Endothelial cell of umbilical vein (primary cell): ENCODE results near the gene KISS1R. TPM values are rescaled to one million over a fixed set of nuclear protein-coding genes. Genes with fewer than 3 reads are reported as not detected.

Source experiments
- BruUV-seq: library from RNA; stranded (reverse); fragments of 400-500 nt; replicated peaks from 2 replicates; lab custom pipeline; 2021; lab: Mats Ljungman, UMichigan
- CTCF ChIA-PET: fragments of 300-600, 350-600 bp; sonication (Branson Sonifier 250); formaldehyde crosslinking; loops from one replicate; lab custom pipeline; 2021; ENCODE audit warnings: antibody characterized with exemption, inconsistent platforms; lab: Charles Lee
- POLR2A ChIA-PET: fragments of 300-600, 350-600 bp; sonication (Branson Sonifier 250); formaldehyde crosslinking; loops from one replicate; lab custom pipeline; 2021; ENCODE audit warnings: antibody characterized with exemption, inconsistent platforms; lab: Charles Lee
- DNase-seq: peaks from one replicate; pipeline ENCODE4 v3.0.0-alpha.2; 2011; ENCODE audit warnings: low read depth, low spot score
- FAIRE-seq: peaks from 2 replicates; lab custom pipeline; 2011; peaks lifted over from hg19 to GRCh38; lab: Jason Lieb, UNC
- H2AFZ ChIP-seq: 2 replicates; pipeline ENCODE4 v1.6.0; 2012; ENCODE audit warnings: low read depth, low read length, control low read depth, inconsistent platforms
- H3K27ac ChIP-seq: 2 replicates; pipeline ENCODE4 v1.5.1; 2011; ENCODE audit warnings: low read depth, mild to moderate bottlenecking, control low read depth, low read length, moderate library complexity; ENCODE audit not compliant: insufficient read depth
- H3K27me3 ChIP-seq, 2 experiments: 2 replicates each; pipeline versions ENCODE4 v1.6.0 to v1.6.1; 2011; ENCODE audit warnings: low read length in 2 of 2, mixed read lengths in 1 of 2; ENCODE audit not compliant: control insufficient read depth in 2 of 2, insufficient read depth in 2 of 2
- H3K36me3 ChIP-seq, 2 experiments: 2 replicates in 1 of 2; 3 replicates in 1 of 2; pipeline ENCODE4 v1.5.1; 2011; ENCODE audit warnings: low read length in 2 of 2, mild to moderate bottlenecking in 1 of 2, moderate library complexity in 1 of 2; ENCODE audit not compliant: control insufficient read depth in 2 of 2, insufficient read depth in 2 of 2; ENCODE audit errors: extremely low read depth in 1 of 2
- H3K4me1 ChIP-seq: 3 replicates; pipeline ENCODE4 v1.5.1; 2011; ENCODE audit warnings: mild to moderate bottlenecking, low read length; ENCODE audit not compliant: control insufficient read depth, insufficient read depth; ENCODE audit errors: extremely low read depth
- H3K4me2 ChIP-seq: 2 replicates; pipeline ENCODE4 v1.6.1; 2011; ENCODE audit warnings: low read length, control low read depth, mixed read lengths; ENCODE audit not compliant: insufficient read depth
- H3K4me3 ChIP-seq, 3 experiments: fragments of 200-600 bp in 1 of 3; sonication (generic), shearing (Covaris generic) in 1 of 3; replicated peaks in 1 of 3; 2 replicates each; pipeline ENCODE4 v1.5.1; 2011 to 2016; ENCODE audit warnings: control low read depth in 3 of 3, low read length in 3 of 3, mild to moderate bottlenecking in 2 of 3, inconsistent platforms in 1 of 3, low read depth in 1 of 3, moderate library complexity in 1 of 3; ENCODE audit not compliant: insufficient read depth in 1 of 3
- H3K79me2 ChIP-seq: 2 replicates; pipeline ENCODE4 v1.6.0; 2012; ENCODE audit warnings: low read length, inconsistent platforms; ENCODE audit not compliant: control insufficient read depth, insufficient read depth
- H3K9ac ChIP-seq: replicated peaks from 2 replicates; pipeline ENCODE3; 2011; ENCODE audit warnings: low read length, control low read depth; ENCODE audit not compliant: insufficient read depth; ENCODE audit errors: extremely low read depth
- H3K9me1 ChIP-seq: replicated peaks from 3 replicates; pipeline ENCODE4 v1.6.0; 2011; ENCODE audit warnings: mild to moderate bottlenecking, low read length; ENCODE audit not compliant: control insufficient read depth, insufficient read depth; ENCODE audit errors: extremely low read depth
- H3K9me3 ChIP-seq: replicated peaks from 2 replicates; pipeline ENCODE4 v1.5.1; 2012; ENCODE audit warnings: low read length, inconsistent platforms; ENCODE audit not compliant: control insufficient read depth, insufficient read depth
- H4K20me1 ChIP-seq: replicated peaks from 2 replicates; pipeline ENCODE3; 2011; ENCODE audit warnings: mild to moderate bottlenecking, low read length; ENCODE audit not compliant: control insufficient read depth, insufficient read depth; ENCODE audit errors: extremely low read depth
- EZH2 ChIP-seq: IDR thresholded peaks from 2 replicates; pipeline ENCODE4 v1.6.1; 2012; ENCODE audit warnings: borderline replicate concordance, low read depth, mild to moderate bottlenecking, moderate library complexity, low read length, inconsistent platforms; ENCODE audit not compliant: severe bottlenecking
- FOS ChIP-seq: IDR thresholded peaks from 2 replicates; pipeline ENCODE4 v1.6.1; 2011; ENCODE audit warnings: mild to moderate bottlenecking, low read length, moderate library complexity, borderline replicate concordance; ENCODE audit not compliant: insufficient read depth
- GATA2 ChIP-seq: IDR thresholded peaks from 2 replicates; pipeline ENCODE4 v1.7.0; 2011; ENCODE audit warnings: low read depth, mild to moderate bottlenecking, moderate library complexity, mixed read lengths, low read length; ENCODE audit not compliant: insufficient read length, insufficient read depth
- JUN ChIP-seq: IDR thresholded peaks from 2 replicates; pipeline ENCODE4 v1.6.1; 2011; ENCODE audit warnings: borderline replicate concordance, low read depth; ENCODE audit not compliant: insufficient read length, insufficient read depth
- MYC ChIP-seq: IDR thresholded peaks from one replicate; pipeline ENCODE4 v1.6.1; 2011; ENCODE audit warnings: mild to moderate bottlenecking, low read depth, low read length
- POLR2A ChIP-seq: IDR thresholded peaks from 2 replicates; pipeline ENCODE4 v1.6.1; 2012; ENCODE audit warnings: low read depth, mild to moderate bottlenecking, control low read depth, low read length
- POLR2AphosphoS5 ChIP-seq: IDR thresholded peaks from 2 replicates; pipeline ENCODE4 v1.6.1; 2012; ENCODE audit warnings: low read depth, mild to moderate bottlenecking, control low read depth, low read length, moderate library complexity; ENCODE audit not compliant: insufficient read depth
- dilution Hi-C: fragments of 300-500 bp; cut with MboI; formaldehyde crosslinking; loops from one replicate; pipeline ENCODE4 v1.15.0; 2019; ENCODE audit warnings: low sequenced_read_pairs; ENCODE audit not compliant: extremely low pct_ligation_motif_present
- intact Hi-C: fragments of 100-400 bp; cut with micrococcal nuclease; formaldehyde crosslinking; loops from one replicate; pipeline ENCODE4 v1.10.0; 2022
- polyA plus RNA-seq, 4 experiments: library from polyadenylated mRNA; depleted of rRNA in 3 of 4; stranded (reverse) in 3 of 4; unstranded in 1 of 4; fragments of >200 nt; gene quantifications; 2 replicates each; pipeline versions ENCODE4 v1.2.1 to v1.2.3, GENCODE V29; 2011 to 2012; ENCODE audit warnings: missing spikeins in 1 of 4
- total RNA-seq: library from RNA; stranded (reverse); gene quantifications from 2 replicates; pipeline ENCODE4 v1.2.3, GENCODE V29; 2021
- TF ChIP-seq, protein P1 (sequence below): IDR thresholded peaks from 2 replicates; pipeline ENCODE4 v1.6.1; 2011; ENCODE audit not compliant: insufficient read depth, insufficient read length
- TF ChIP-seq, protein P2 (sequence below), 2 donors: IDR thresholded peaks; 1 replicate in 1 of 2; 2 replicates in 1 of 2; pipeline ENCODE4 v1.5.1; 2011; ENCODE audit warnings: low read length in 2 of 2, mild to moderate bottlenecking in 2 of 2, moderate library complexity in 2 of 2, control low read depth in 1 of 2, inconsistent platforms in 1 of 2, low read depth in 1 of 2; ENCODE audit not compliant: insufficient read depth in 1 of 2; ENCODE audit errors: extremely low read depth in 1 of 2

Gene KISS1R
- total and polyA plus RNA-seq, 2 donors (not counting 3 experiments of a cell fraction or from before 2014, with no cell fraction given), result not detected

DNA sequence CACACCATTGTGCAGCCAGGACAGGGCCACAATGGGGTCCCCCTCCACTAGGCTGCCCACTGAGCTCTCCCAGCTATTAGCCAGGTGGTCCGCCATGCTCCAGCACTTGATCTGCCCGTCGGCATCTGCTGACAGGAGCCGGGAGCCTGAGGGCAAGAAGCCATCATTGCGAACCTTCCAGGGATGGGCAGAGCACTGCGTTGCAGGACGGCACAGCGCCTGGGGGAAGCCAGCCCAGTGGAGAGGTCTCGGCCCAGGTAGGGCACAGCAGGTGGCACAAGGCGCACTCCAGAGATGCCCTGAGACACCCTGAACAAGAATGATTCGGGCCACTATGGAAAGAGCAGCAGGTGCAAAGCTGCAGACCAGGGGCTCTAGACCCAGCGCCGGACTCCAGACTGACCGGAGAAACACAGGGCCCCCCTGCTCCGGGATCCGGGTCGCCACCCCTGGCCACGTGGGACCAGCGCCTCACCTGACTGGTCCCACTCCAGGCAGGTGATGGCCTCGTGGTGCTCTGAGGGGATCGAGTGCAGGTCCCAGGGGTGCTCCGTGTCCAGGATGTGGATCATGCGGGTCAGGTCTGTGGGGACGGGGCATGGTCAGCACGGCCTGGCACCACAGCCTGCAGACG lies 27.4 kb upstream of the KISS1R start:
- Histone ChIP-seq H3K27me3 (no peaks in the 10 kb centered on the region), H3K36me3 (peaks cover 8 to 28% of the 10 kb centered on the region in 2 experiments), H3K4me1 (no peaks in the 10 kb centered on the region), H3K79me2 (peaks cover 5% of the 10 kb centered on the region), H3K9ac (no peak overlapping the region), H3K4me2 (no peak overlapping the region), H3K9me1 (no peaks in the 10 kb centered on the region), H3K4me3 (no peak overlapping the region), H3K27ac (no peak overlapping the region), H4K20me1 (no peaks in the 10 kb centered on the region), H3K9me3 (no peaks in the 10 kb centered on the region), H2AFZ (no peak overlapping the region)
- BruUV-seq, result no TSS peak
- POLR2A ChIA-PET, result no interaction called here
- dilution Hi-C loops, result no loop called here
- TF ChIP-seq, protein P1, sequence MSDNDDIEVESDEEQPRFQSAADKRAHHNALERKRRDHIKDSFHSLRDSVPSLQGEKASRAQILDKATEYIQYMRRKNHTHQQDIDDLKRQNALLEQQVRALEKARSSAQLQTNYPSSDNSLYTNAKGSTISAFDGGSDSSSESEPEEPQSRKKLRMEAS, result no peak
- TF ChIP-seq JUN (no peak), FOS (no peak), GATA2 (no peak), MYC (no peak), EZH2 (no peak), POLR2AphosphoS5 (no peak), POLR2A (no peak)
- TF ChIP-seq, protein P2, sequence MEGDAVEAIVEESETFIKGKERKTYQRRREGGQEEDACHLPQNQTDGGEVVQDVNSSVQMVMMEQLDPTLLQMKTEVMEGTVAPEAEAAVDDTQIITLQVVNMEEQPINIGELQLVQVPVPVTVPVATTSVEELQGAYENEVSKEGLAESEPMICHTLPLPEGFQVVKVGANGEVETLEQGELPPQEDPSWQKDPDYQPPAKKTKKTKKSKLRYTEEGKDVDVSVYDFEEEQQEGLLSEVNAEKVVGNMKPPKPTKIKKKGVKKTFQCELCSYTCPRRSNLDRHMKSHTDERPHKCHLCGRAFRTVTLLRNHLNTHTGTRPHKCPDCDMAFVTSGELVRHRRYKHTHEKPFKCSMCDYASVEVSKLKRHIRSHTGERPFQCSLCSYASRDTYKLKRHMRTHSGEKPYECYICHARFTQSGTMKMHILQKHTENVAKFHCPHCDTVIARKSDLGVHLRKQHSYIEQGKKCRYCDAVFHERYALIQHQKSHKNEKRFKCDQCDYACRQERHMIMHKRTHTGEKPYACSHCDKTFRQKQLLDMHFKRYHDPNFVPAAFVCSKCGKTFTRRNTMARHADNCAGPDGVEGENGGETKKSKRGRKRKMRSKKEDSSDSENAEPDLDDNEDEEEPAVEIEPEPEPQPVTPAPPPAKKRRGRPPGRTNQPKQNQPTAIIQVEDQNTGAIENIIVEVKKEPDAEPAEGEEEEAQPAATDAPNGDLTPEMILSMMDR (IDR thresholded peaks at IDR 0.05; ENCODE audit: extremely low read depth in 1 of 2, insufficient read depth in 1 of 2, low read depth in 1 of 2, low read length in 2 of 2), result no peak
- intact Hi-C loops, result no loop called here
- no peak for DNase-seq
- no peak for FAIRE-seq
- CTCF ChIA-PET, result no interaction called here
